Stimulated activated CD8-positive, alpha-beta memory T cell treated with anti-CD3 and anti-CD28 coated beads, Interleukin-12 subunit alpha, Interleukin-12 subunit beta, amount 100 ng/mL, for 24 hours (primary cell): ENCODE data around the gene ZNRF3.
"Not testable (repeated sequence)": the region's sequence is repeated elsewhere in the genome, so short reads cannot be mapped to it uniquely, and the experiment has no call there.

Experiments
- DNase-seq: peaks from one replicate; pipeline ENCODE4 v3.0.0-alpha.2; 2020; ENCODE audit errors: extremely low read depth

Gene ZNRF3

DNA sequence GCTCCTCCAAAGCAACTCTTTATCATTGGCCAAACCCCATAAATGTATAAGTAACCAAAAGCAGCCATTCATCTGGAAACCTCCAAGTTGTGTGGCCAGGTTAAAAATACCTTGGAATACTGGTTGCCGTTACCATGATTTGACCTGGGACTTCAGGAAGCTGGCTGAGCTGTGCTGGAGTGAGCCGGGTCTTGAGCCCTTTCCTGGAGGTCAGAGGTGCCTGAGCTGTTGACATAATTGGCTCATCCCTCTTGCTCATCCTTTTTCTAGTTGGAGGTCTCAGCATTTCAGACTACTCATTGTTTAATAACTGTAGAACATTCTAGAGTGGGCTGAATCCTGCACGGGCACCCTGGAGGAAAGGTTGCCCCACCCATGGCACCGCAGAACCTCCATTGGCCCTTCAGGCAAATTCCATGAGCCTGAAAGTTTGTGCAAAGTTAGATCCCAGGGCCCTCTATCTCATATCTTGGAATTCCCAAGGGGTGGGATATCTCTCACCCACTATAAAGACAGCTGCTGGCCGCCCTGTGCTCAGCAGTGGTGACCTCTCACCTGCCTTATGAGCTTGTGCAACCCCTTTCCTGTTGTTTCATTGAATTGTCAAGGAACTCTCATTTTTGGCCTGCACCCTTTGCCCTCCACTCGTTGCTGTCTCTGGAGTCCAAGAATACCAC is 101.2 kb downstream of the ZNRF3 start:
- no peak for DNase-seq

DNA sequence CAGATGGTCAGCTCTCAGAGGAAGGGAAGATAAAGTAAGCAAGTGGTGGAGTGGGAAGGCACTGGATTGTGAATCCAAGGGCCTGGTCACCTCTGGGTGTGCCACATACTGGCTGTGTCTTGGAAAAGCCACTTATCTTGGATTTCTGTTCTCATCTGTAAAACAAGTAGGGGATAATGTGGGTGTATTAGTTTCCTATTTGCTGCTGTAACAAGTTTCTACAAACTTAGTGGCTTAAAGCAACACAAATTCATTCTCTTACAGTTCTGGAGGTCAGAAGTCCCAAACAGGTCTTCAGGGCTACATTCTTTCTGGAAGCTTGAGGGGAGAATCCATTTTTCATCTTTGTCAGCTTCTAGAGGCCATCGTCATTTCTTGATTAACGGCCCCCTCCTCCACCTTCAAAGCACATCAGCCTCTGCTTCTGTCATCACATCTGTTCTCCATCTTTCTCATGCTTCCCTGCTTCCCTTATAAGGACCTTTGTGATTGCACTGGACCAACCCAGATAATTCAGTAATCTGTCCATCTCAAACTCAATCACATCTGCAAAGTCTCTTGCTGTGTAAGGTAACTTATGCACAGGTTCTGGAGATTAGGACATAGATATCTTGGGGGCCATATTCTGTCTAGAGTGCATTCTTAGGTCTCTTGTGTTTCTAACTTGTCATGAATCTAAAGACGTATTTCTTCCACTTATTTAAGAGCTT is 102.4 kb downstream of the ZNRF3 start:
- no peak for DNase-seq

DNA sequence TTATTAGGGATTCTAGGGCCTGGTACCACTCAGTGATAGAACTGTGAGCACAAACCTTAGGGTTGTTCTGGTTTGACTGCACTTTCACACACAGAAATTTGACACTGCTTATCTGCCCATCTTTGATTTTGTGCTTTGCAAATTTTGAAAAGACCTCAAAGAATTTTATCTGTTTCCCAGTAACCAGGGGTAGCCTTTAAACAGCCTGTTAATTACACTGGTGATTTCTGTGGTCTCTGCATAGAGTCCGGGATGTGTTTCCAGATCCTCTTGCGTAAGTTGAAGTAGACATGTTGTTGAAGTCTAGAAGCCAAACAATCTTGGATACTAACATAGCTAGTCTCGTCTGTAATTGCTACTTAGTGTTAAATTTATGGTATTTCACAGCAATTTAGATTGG is 103.0 kb downstream of the ZNRF3 start:
- no peak for DNase-seq

DNA sequence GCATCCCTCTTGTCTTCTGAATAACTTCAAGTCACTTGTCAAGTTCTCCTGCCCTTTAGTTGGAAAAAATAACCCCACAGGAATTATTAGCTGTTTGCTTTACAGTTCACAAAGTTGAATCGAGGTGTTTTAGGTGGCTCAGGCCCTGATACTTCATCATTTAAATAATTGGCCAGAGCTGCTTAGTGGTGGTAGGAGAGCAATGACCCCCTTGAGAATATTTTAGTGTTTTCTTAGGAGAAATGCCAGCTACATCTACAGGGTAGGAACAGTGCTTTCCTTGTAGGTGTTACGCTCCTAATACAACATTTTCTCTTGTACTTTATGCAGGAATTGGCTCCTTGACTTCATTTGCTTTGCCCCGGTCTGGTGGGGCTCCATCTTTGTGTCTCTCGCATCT is 105.1 kb downstream of the ZNRF3 start:
- no peak for DNase-seq

DNA sequence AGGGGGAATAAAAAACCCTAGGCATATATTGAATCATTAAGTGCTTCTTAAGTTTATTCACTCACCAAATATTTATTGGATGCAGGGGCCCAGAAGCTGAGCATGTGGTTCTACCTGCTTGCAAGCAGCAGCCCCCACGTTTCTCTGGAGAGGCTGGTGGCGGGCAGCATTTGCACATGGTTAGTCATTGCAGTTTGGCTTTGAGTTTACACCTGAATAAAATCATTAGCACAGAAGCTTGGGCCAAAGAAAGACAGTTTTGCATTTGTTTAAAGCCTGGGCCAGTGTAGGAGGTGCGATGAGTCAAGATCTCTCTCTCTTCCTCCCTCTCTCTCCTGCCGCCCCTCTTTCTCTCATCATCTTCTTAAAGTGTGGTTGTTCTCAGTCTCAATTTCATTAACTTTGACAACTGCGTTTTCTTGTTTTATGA is 105.7 kb downstream of the ZNRF3 start:
- DNase-seq: no peak

DNA sequence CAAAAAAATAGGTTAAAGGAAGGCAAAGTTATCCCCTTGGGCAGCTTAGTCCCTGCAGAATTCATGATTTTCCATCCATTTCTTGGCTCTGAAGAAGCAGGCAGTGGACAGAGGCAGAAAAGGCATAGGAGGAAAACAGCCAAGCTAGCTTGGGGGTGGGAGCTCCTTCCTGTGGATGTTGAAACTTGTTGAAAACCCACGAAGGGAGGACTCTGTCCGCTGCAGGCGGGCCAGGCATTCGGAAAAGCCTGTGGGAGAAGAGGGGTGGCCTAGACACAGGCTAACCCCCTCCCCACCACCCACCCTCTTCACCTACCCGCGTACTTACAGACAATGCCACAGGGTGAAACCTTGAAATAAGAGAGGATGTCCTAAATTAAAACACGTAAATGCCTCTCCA is 106.1 kb downstream of the ZNRF3 start:
- DNase-seq: no peak

DNA sequence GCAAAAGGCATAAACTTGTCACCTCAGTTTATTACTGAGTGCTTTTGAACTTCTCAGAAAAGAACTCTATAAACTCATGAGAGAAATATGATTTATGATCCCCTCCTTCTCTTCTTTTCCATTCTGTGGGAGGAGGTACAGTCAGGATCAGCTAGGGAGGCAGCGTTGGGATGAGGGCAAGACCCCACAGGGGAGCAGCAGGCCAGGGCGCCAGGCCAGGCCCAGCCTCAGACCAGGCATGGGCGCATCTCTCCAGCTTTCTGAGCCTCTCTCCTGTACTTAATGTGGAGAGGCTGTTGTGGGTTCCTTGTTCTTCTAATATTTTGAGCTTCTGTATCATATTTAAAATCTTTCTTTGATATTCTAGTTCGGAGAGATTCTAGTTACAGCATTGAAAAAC is 106.5 kb downstream of the ZNRF3 start:
- no peak for DNase-seq

DNA sequence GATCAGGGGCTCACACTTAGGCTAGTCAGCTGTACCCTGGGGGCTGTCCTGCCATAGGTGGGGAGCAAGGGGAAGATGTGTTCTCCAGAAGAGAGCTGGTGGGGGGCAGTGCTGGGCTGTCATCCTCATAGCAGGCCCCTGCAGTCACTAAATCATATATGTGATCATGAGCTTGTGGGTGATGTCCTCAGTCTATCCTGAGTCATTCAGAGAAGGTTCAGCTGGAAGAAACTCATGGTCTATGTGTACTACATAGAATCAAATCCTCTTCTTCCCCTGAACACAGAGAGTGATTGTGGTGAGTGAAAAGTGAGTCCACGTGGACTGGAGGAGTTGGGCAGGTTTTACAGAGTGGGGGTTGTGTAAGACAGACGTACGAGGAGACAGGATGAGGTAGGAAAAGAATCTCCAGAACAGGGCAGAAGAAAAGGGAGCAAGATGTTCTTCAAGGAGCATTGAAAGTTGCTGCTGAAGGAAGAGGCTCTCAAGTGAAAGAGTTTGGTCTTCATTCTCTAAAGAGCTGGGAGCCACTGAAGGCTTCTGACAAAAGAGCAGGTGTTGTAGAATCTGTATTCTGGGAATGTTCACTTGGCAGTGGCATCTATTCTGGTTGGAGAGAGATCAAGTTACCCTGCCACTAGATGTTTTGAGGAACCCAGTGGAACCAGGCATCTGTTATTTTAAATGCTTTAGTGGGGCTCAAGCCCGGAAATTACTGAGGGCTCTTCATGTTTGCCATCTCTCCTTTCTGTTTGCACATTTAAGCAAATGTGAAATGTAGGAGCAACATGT is 109.4 kb downstream of the ZNRF3 start:
- DNase-seq: no peak

DNA sequence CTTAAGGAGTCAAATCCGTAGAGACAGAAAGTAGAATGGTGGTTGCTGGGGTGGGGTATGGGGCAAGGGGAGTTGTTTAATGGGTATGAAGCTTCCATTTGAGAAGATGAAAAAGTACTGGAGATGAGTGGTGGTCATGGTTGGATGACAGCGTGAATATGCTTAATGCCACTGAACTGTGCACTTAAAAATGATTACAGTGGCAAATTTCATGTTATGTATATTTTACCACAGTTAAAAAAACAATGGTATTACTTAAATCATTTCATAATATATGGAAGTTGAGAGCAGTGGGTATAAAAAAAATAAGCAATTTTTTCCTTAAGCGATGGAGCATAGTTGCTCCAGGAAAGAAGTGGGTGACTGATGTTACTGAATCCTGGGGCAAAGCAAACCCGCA is 111.2 kb downstream of the ZNRF3 start:
- DNase-seq: no peak

DNA sequence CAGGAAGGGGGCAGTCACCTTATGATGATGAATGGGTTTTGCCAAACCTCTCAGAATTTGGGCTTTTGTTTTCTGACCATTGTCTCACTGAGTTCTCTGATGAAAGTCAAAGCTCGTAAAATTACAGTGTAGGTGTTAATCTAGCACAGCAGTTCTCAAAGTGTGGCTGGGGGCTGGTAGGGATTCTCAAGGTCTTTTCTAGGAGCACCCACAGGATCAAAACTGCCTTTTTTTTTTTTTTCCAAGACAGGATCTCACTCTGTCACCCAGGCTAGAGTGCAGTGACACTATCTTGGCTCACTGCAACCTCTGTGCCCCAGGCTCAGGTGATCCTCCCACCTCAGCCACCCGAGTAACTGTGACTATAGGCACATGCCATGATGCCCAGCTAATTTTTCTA is 112.2 kb downstream of the ZNRF3 start:
- no peak for DNase-seq

DNA sequence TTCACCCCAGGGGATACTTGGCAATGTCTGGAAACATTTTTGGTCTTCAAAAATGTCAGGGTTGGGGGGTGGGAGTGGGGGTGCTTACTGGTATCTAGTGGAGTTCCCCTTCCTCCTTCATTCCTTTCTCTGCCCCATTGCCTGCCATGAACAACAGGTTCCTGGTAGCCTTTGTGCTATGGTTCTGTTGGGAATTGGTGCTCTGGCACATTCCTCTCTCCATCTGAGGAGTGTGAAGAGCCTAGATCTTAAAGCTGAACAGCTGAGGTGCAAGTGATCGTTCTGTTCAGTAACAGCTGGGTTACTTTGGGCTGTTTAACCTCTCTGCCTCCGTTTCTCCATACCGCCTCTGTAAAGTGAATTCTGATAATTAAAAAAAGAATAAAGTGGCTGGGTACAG is 114.0 kb downstream of the ZNRF3 start:
- no peak for DNase-seq

DNA sequence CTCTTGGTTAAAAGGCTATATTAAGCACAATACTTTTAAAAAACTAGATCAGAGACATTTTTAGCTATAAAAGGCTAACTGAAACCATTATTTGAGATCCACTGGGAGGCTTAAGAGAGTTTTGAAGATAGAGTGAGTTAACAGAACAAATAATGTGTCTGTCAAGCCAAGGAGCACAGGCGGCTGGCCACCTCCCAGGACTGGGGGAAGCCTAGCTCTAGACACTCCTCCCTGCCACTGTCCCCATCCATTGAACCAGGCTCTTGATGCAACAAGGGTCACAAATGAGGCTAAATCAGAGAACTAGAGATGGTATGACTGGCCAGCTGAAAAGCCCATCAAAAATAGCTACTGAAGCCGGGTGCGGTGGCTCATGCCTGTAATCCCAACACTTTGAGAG is 115.3 kb downstream of the ZNRF3 start:
- no peak for DNase-seq

DNA sequence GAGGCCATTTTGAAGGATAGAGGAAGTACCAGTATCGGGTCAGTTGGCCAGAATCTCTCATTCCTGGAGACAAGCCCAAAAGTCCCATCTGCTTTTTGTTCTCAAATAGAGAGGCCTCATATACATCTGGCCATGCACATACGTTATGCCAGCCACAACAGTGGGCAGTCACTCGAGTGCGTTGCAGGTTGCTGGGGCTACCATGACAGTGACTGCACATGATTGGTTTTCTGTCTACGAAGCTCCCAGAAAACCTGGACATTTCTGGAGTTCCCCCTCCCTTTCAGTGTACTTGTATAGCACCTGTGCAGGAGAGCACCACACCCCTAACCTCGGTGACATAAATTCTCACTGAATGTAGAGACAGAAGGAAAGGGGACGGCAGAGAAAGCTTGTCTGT is 116.1 kb downstream of the ZNRF3 start:
- DNase-seq: no peak

DNA sequence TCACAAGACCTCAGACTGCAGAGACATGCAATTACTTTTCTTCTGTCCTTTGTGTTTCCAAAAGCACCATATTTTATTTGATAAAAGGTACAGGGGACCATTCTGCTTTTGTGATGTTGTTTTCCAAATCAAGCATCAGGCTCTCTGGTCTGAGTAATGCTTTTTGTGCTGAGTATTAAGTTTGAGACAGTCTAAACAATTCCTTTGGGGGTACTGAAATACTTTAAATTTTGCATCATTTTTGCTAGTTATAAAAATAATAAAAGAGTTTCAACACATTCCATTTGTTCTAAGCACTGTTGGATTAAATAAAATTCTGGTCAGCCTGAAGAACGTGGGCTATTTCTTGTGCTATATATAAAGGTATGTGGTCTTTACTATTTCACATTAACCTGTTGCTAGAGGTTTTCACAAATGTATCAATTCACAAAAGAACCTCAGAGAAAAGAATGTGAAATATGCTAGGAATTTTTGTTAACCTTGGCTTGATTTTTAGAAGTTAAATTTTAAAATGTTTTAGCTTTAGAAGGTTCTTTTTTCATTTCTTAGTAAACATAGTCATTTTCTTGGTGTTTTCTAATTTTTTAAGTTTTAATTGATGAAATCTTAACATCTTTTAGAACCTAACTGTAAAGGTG is 116.7 kb downstream of the ZNRF3 start:
- DNase-seq: no peak

DNA sequence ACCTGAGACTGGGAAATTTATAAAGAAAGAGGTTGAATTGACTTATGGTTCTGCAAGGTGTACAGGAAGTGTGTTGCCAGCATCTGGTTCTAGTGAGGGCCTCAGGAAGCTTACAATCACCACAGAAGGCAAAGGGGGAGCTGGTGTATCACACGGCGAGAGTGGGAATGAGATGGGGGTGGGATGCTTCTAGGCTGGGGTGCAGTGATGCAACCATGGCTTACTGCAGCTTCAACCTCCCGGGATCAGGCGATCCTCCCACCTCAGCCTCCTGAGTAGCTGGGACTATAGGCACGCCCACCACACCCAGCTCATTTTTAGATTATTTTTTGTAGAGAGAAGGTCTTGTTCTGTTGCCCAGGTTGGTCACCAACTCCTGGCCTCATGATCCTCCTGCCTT is 117.3 kb downstream of the ZNRF3 start:
- no peak for DNase-seq

DNA sequence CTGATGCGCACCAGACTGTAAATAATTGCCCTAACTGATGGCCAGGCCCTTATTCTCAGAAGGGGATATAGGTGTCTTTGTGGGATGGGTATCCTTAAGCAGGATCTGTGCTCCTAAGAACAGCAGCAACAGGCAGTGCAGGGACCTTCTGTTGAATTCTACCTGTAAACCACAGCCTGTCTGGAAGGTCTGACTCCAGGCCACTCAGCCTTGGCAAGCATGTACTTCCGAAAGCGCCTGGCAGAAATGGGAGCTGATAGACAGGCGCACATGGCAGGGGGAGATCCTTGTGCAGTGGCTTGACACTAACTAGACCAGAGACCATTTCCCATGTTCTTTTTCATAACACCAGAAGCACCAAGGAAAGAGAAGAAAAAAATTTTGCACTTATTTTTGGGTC is 119.2 kb downstream of the ZNRF3 start:
- no peak for DNase-seq

DNA sequence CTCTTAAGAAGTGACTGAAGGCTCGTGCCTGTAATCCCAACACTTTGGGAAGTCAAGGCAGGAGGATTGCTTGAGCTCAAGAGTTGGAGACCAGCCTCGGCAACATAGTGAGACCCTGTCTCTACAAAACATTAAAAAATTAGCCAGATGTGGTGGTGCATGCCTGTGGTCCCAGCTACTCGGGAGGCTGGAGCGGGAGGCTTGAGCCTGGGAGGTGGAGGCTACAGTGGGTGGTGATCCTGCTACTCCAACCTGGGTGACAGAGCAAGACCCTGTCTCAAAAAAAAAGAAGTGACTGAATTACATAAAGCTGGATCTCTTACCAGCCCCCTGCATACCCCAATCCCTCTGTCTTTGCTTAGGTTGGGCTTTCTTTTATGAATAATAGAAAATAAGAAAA is 120.2 kb downstream of the ZNRF3 start:
- DNase-seq: no peak

DNA sequence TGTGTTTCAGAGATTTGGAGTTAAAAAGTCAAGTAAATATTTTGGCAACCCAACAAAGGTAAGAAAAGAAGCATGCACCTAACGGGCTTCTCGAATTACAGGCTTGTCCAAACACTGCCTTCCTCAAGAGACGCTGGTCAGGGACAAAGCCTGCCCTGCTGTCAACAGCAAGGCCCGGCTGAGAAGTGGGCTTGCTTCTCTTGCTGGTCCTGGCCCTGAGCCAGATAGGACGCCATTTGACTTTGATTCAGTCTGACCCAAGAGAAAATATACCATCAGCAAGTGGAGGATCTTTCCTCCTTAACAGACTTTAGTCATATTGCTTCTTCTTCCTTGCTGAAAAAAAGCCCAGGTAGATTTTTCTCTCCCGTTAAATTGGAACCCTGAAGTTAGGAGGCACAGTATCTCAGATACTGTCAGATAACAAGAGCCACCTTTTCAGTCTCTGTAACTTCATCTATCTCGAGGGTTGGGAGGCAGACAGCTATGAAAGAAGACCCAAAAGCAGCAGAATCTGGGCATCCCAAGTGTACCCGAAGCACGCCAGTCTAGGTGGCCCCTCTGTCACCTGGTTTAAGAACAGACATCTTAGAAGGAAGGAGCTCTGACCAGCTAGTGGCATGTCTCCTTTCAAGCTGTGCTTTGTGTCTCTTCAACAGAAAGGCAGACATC is 120.7 kb downstream of the ZNRF3 start:
- DNase-seq: no peak

DNA sequence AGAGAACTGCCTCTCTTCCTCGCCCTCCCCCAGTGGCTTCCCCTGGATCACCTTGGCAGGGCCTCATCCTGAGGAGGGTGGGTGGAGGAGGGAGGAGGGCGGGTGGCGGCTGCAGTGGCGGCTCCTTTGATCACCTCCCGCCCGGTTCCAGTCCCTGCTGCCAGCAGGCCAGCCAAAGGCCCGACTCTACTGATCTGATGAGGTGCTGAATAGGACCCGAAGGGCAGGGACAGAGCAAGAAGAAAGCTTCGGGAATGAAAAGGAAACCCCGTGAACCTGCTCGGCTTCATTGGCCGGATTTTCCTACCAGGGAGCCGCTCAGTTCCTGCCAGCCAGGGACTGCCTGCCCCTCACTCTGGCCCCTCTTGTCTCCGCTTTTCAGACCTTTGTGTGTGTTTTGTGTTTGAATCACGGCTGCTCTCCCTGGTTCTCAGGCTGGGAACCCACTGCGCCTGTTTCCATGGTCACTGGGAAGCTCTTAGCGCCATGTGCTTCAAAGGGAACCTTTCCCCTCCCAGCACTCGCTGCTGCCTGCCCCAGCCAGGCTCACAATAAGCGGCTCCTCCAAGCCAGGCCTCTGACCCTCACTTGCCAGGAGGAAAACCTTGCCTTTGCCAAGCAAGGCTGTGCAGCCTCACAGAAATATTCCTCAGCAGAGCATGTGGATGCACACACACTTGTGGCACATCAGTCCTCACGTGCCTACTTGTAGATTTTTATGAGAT is 121.4 kb downstream of the ZNRF3 start:
- no peak for DNase-seq

DNA sequence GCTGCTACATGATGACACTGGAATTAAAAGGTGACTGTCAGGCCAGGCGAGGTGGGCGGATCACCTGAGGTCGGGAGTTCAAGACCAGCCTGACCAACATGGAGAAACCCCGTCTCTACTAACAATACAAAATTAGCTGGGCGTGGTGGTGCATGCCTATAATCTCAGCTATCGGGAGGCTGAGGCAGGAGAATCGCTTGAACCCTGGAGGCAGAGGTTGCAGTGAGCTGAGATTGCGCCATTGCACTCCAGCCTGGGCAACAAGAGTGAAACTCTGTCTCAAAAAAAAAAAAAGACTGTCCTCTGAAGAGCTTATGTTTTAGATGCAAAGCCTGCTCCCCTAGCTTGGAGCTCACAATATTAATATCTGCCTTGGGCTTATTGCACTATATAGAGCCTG is 122.4 kb downstream of the ZNRF3 start:
- DNase-seq: not testable (repeated sequence)

DNA sequence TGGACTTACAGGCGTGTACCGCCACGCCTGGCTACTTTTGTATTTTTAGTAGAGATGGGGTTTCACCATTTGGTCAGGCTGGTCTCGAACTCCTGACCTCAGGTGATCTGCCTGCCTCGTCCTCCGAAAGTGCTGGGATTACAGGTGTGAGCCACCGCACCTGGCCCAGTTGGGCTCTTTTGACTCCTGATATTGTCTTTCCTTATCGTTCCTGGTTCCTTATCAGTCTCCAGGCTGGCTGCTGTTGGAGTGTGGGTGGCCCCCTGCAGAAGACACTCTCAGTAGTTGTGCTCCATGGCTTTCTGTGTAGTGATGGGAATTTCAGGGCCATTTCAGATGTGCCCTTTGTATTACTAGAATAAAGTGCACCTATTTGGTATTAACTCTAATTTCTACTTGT is 123.0 kb downstream of the ZNRF3 start:
- no peak for DNase-seq
